ENCODE results near the gene GPR146.

Gene GPR146

DNA sequence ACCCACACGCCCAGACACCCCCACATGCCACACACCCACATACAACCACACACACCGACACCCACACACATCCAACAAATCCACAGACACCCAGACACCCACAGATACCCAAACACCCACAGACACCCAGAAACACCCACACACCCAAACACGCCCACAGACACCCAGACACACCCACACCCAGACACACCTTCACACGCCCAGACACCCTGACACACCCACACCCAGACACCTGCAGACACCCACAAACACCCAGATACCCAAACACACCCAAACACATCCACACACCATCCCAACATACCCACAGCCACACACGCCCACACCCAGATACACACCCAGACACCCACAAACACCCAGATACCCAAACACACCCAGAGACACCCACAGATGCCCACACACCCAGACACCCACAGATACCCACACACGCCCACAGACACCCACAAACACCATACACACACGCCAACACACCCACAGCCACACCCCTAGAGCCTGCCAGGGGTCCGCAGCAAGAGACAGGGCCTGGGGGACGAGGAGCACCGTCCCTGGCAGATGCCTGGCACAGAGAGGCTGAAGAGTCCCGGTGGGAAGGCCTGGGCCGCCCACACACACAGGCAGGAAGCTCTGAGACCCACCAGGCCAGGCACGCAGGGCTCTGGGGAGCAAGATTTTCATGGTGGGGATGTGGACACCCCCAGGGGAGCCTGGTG lies 32.9 kb upstream of the GPR146 start:
- in situ Hi-C loops (cut with HindIII; ENCODE audit: low sequenced_read_pairs): no loop called here

- in situ Hi-C loops (cut with HindIII; ENCODE audit: low sequenced_read_pairs): no loop called here
Observed at GRCh38 chr7:1012004-1012715, 32.2 kb upstream of the GPR146 start.

DNA sequence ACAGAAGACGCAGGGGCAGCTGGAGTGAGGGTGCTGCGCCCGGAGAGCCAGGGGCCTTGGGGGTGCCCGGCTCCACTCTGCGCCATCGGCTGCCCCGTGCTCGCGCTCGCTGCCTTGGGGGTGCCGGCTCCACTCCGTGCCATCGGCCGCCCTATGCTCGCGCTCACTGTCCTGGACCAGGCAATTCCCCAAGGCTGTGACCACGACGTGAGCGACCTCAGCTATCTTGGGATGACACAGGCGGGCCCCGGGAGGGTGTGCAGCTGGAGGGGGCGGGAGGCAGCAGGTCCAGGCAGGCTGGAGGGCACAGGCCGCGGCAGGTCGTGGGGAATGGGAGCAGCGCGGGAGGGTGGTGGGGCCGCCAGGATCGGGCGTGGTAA lies 31.6 kb upstream of the GPR146 start:
- in situ Hi-C loops (cut with HindIII; ENCODE audit: low sequenced_read_pairs): no loop called here

DNA sequence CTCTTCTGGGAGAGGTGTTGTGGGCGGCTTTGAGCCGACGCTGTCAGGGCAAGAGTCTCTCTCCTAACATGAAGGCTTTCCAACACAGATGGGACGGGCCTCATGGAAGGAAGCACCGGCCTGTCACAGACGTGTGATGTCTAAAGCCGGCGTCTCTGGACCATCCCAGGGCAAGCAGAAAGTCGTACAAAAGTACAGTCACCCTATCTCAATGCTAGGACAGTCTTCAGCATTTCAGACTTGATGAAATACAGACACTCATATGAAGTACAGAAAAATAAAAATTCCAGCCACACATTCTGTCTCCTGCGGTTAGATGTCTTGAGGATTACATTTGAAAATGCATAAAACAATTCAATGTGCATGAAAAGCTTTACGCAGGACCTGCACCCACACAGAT lies 30.8 kb upstream of the GPR146 start:
- in situ Hi-C loops (cut with HindIII; ENCODE audit: low sequenced_read_pairs): no loop called here

- in situ Hi-C loops (cut with HindIII; ENCODE audit: low sequenced_read_pairs): no loop called here
Observed at GRCh38 chr7:1014681-1015080, 29.7 kb upstream of the GPR146 start.

- in situ Hi-C loops (cut with HindIII; ENCODE audit: low sequenced_read_pairs): no loop called here
Observed at GRCh38 chr7:1015196-1016121, 28.9 kb upstream of the GPR146 start.

GRCh38 chr7:1016577-1017531 lies 27.5 kb upstream of the GPR146 start:
- in situ Hi-C loops (cut with HindIII; ENCODE audit: low sequenced_read_pairs): no loop called here

DNA sequence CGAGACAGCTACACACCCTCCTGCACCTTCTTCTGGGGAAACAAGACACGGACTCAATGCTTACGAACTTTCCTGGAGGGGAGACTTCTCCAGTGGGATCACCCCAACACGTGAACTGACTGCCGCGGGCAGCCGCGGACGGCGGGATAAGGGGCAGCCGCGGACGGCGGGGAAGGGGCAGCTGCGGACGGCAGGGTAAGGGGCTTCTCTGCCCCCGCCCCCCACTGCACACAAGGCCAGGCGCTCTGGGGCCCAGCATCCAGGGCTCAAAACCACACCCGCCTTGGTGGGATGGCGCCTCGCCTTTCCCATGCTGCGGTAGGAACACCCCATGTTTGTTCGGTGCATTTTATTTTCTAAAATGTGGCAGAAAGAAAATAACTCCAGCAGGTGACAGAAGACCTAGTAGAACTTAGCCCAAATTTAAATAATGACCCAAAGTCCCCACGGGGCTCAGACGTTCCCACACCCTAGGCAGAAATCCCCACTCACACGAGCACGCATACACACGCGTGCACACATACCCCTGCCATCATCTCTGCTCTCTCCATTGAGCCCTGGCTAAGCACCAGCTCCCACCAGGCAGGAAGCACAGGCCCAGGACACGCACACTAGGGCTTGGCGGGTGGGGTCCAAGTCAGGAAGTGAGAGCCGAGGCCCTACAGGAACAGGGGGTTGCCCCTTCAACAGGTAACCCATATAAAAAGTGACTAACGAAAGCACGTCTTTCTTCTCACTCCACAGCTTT lies 26.6 kb upstream of the GPR146 start:
- in situ Hi-C loops (cut with HindIII; ENCODE audit: low sequenced_read_pairs): no loop called here

- in situ Hi-C loops (cut with HindIII; ENCODE audit: low sequenced_read_pairs): no loop called here
Observed at GRCh38 chr7:1018334-1018695, 26.0 kb upstream of the GPR146 start.

GRCh38 chr7:1019255-1019785 lies 25.0 kb upstream of the GPR146 start:
- in situ Hi-C loops (cut with HindIII; ENCODE audit: low sequenced_read_pairs): no loop called here

DNA sequence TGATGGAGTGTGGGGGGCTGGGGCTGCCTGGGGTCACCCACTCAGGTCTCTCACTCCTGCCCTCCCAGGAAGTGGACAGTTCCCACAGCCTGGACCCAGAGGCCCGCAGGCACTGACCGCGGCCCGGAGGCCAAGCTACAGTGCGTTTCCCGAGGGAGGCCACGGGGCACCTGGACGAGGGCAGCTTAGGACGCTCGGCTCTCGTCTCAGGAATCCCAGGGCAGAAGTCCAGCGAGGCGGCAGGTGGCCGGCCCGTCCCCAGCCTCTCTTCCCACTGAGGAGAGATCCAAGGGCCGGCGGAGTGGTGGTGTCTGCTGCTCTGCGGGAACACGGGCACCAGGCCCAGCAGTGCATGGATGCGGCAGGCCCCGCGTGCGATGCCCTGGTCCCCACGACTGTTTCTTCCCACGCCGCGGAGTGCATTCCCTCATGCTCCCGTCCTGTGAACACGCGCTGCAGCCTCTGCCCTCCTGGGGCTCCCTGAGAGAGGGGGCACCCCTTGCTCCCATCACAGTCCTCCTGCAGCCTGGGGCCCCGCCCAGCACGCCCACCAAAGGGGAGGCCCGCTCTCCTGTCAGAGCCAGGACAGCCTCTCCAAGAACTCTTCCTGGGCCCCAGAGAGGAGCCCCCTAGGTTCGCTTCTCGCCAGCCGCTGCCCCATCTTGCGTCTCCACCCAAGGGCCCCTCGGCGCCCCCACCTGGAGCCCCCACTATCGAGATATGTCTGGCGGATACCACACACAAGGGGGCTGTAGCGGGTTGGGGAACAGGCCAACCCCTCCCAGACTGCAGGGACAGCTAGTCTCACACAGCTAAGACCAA lies 24.3 kb upstream of the GPR146 start:
- in situ Hi-C loops (cut with HindIII; ENCODE audit: low sequenced_read_pairs): no loop called here

DNA sequence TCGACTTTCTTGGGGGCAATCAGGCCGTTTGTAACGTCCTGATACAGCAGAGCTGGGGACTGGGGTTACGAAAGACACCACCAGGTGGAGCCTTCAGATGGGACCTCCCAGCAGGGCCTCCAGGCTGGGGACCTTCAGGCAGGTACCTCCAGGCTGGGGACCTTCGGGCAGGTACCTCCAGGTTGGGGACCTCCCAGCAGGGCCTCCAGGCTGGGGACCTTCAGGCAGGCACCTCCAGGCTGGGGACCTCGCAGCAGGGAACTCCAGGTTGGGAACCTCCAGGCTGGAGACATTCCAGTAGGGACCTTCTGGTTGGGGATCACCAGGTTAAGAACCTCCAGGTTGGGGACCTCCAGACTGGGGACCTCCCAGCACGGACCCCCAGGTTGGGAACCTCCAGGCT lies 23.5 kb upstream of the GPR146 start:
- in situ Hi-C loops (cut with HindIII; ENCODE audit: low sequenced_read_pairs): no loop called here

DNA sequence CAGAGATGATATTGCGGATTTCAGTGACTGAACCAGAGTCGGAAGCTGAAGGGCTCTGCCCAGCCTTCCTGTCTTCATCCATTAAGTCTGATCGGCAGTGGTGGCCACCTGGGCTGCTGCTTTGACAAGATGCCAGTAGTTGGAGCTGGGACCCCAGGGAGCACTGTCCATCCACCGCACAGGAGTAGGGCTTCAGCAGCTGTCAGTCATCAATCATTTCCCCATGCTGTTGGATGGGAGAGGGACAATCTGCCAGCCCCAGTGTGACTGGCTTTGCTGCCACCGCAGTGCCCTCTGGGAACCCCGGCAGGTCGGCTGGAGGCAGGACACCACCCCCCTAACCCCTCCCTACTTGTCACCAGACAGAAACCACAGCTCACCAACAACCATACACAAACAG lies 23.0 kb upstream of the GPR146 start:
- in situ Hi-C loops (cut with HindIII; ENCODE audit: low sequenced_read_pairs): no loop called here

GRCh38 chr7:1021931-1022330 lies 22.4 kb upstream of the GPR146 start:
- in situ Hi-C loops (cut with HindIII; ENCODE audit: low sequenced_read_pairs): no loop called here

GRCh38 chr7:1022356-1022755 lies 22.0 kb upstream of the GPR146 start:
- in situ Hi-C loops (cut with HindIII; ENCODE audit: low sequenced_read_pairs): no loop called here

GRCh38 chr7:1022801-1023465 lies 21.4 kb upstream of the GPR146 start:
- in situ Hi-C loops (cut with HindIII; ENCODE audit: low sequenced_read_pairs): no loop called here

DNA sequence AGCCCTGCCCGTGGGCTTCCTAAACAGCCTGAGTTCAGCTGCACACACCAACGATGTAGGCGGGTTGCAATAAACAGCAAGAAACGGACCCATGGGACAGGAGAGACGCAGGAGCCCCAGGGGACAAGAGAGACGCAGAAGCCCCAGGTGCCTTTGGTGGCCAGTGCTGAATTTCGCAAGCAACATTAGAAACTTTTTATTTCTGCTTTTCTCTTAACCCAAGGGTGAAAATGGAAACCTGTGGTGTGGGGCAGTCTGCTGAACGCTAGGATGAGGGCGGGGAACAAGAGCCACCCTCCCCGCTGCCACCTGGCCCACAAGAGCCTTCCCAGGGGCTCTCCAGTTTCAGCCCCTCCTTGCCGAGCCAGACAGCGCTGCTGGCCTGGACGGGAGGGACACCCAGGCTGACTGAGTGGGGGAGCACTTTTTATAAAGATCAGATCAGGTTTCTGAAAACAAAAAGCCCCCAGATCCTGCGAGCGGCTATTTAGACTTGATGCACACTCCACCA lies 20.0 kb upstream of the GPR146 start:
- in situ Hi-C loops (cut with HindIII; ENCODE audit: low sequenced_read_pairs): no loop called here

Measured in endothelial cell of hepatic sinusoid (primary cell).